GM23338 (cell line): ENCODE results near the gene IL4I1. TPM values are rescaled to one million over a fixed set of nuclear protein-coding genes. Genes with fewer than 3 reads are reported as not detected.
A peak's percentile ranks its signal among the peaks of the same experiment; 100 is the strongest.

Source experiments
- ATAC-seq: fragments of 200-7000 bp; cut with Tn5 transposase; 3 replicates; pipeline ENCODE4 v1.9.1; 2020
- DNase-seq: peaks from one replicate; pipeline ENCODE4 v3.0.0-alpha.2; 2015; ENCODE audit warnings: low spot score
- H2AFZ ChIP-seq: fragments of 200-600 bp; sonication (generic); 2 replicates; pipeline ENCODE4 v1.8.0; 2016; ENCODE audit warnings: antibody characterized with exemption, mild to moderate bottlenecking, moderate library complexity
- H3F3A ChIP-seq: fragments of 200-600 bp; sonication (generic); replicated peaks from 2 replicates; pipeline ENCODE4 v1.8.0; 2017; ENCODE audit warnings: antibody characterized with exemption, mixed run types, low read depth
- H3K27ac ChIP-seq: fragments of 200-600 bp; sonication (generic); 2 replicates; pipeline ENCODE4 v1.6.1; 2016; ENCODE audit warnings: low read depth
- H3K27me3 ChIP-seq: fragments of 200-600 bp; sonication (generic); 2 replicates; pipeline ENCODE4 v1.8.0; 2016; ENCODE audit warnings: mild to moderate bottlenecking, mixed run types, moderate library complexity; ENCODE audit not compliant: insufficient read depth
- H3K36me3 ChIP-seq: fragments of 200-600 bp; sonication (generic); 2 replicates; pipeline ENCODE4 v1.8.0; 2016; ENCODE audit warnings: mild to moderate bottlenecking; ENCODE audit not compliant: insufficient read depth
- H3K4me1 ChIP-seq: fragments of 200-600 bp; sonication (generic); 2 replicates; pipeline ENCODE4 v1.8.0; 2016; ENCODE audit warnings: mild to moderate bottlenecking, moderate library complexity; ENCODE audit not compliant: insufficient read depth
- H3K4me2 ChIP-seq: fragments of 200-600 bp; sonication (generic); 2 replicates; pipeline ENCODE4 v1.7.1; 2017; ENCODE audit warnings: mixed run types
- H3K4me3 ChIP-seq: fragments of 200-600 bp; sonication (generic); 2 replicates; pipeline ENCODE4 v1.6.1; 2016; ENCODE audit warnings: mixed run types
- H3K79me2 ChIP-seq: fragments of 200-600 bp; sonication (generic); replicated peaks from 2 replicates; pipeline ENCODE4 v1.8.0; 2017; ENCODE audit warnings: mild to moderate bottlenecking; ENCODE audit not compliant: insufficient read depth
- H3K9me2 ChIP-seq: fragments of 200-600 bp; sonication (generic); 2 replicates; pipeline ENCODE4 v1.8.0; 2017; ENCODE audit not compliant: insufficient read depth
- H4K20me1 ChIP-seq: fragments of 200-600 bp; sonication (generic); replicated peaks from 2 replicates; pipeline ENCODE4 v1.8.0; 2017; ENCODE audit warnings: mild to moderate bottlenecking; ENCODE audit not compliant: insufficient read depth
- H3K27ac Mint-ChIP-seq: 2 replicates; pipeline ENCODE4 v1.8.0; 2020; ENCODE audit warnings: inconsistent platforms, mild to moderate bottlenecking, moderate library complexity, mixed read lengths
- H3K27me3 Mint-ChIP-seq: 3 replicates; pipeline ENCODE4 v1.8.0; 2022; ENCODE audit warnings: low read depth, mild to moderate bottlenecking, moderate library complexity, mixed read lengths, inconsistent platforms; ENCODE audit not compliant: insufficient read depth, poor library complexity
- H3K36me3 Mint-ChIP-seq: 3 replicates; pipeline ENCODE4 v1.8.0; 2021; ENCODE audit warnings: low read depth, mild to moderate bottlenecking, inconsistent platforms, moderate library complexity, mixed read lengths
- H3K4me1 Mint-ChIP-seq: 3 replicates; pipeline ENCODE4 v1.8.0; 2020; ENCODE audit warnings: mild to moderate bottlenecking, inconsistent platforms, mixed read lengths
- H3K4me3 Mint-ChIP-seq: 3 replicates; pipeline ENCODE4 v1.8.0; 2021; ENCODE audit warnings: moderate library complexity, mild to moderate bottlenecking, inconsistent platforms, mixed read lengths
- H3K9me3 Mint-ChIP-seq: 3 replicates; pipeline ENCODE4 v1.8.0; 2020; ENCODE audit warnings: moderate library complexity, mild to moderate bottlenecking, inconsistent platforms, mixed read lengths
- CREB1 ChIP-seq: fragments of 250-450 bp; sonication (Bioruptor Pico); IDR thresholded peaks from 2 replicates; pipeline ENCODE4 v1.5.0; 2020; ENCODE audit warnings: low read depth, mild to moderate bottlenecking, moderate library complexity
- CTCF ChIP-seq, 2 experiments: fragments of 200-600 bp in 1 of 2; sonication (generic) in 1 of 2; conservative IDR thresholded peaks; 2 replicates each; pipeline versions ENCODE4 v1.5.1 to v1.6.1; 2016 to 2017; ENCODE audit warnings: antibody characterized with exemption in 2 of 2, low read depth in 2 of 2, mild to moderate bottlenecking in 2 of 2, moderate library complexity in 1 of 2
- ETS1 ChIP-seq: IDR thresholded peaks from 2 replicates; pipeline ENCODE4 v1.6.1; 2016; ENCODE audit warnings: antibody characterized with exemption
- EZH2phosphoT487 ChIP-seq: fragments of 200-600 bp; sonication (generic); IDR thresholded peaks from one replicate; pipeline ENCODE4 v1.8.1; 2018; ENCODE audit warnings: antibody characterized with exemption; ENCODE audit not compliant: unreplicated experiment
- POLR2AphosphoS5 ChIP-seq: IDR thresholded peaks from 2 replicates; pipeline ENCODE4 v1.6.1; 2016; ENCODE audit warnings: antibody characterized with exemption, low read depth
- STAT1 ChIP-seq: IDR thresholded peaks from one replicate; pipeline ENCODE4 v1.6.1; 2016; ENCODE audit warnings: antibody characterized with exemption; ENCODE audit not compliant: unreplicated experiment
- ZNF114 ChIP-seq: fragments of 250-450 bp; sonication (Bioruptor Pico); IDR thresholded peaks from 2 replicates; pipeline ENCODE4 v1.5.0; 2020; ENCODE audit warnings: mild to moderate bottlenecking, moderate library complexity
- polyA plus RNA-seq: library from polyadenylated mRNA; unstranded; fragments of >200 nt; fragmentation: Nextera tagmentation; extraction: Ambion mirVana; gene quantifications from 2 replicates; pipeline ENCODE4 v1.2.1, GENCODE V29; 2016
- total RNA-seq: library from RNA; depleted of rRNA; stranded (reverse); fragments of >200 nt; shearing (Covaris generic); gene quantifications from 2 replicates; pipeline ENCODE4 v1.2.3, GENCODE V29; 2014
- TF ChIP-seq, protein P1 (sequence below): IDR thresholded peaks from one replicate; pipeline ENCODE4 v1.6.1; 2018; ENCODE audit warnings: antibody characterized with exemption; ENCODE audit not compliant: unreplicated experiment

The IL4I1 gene
- total and polyA plus RNA-seq, 2 experiments from 2014 or later = 0.60 to 0.69 TPM

DNA sequence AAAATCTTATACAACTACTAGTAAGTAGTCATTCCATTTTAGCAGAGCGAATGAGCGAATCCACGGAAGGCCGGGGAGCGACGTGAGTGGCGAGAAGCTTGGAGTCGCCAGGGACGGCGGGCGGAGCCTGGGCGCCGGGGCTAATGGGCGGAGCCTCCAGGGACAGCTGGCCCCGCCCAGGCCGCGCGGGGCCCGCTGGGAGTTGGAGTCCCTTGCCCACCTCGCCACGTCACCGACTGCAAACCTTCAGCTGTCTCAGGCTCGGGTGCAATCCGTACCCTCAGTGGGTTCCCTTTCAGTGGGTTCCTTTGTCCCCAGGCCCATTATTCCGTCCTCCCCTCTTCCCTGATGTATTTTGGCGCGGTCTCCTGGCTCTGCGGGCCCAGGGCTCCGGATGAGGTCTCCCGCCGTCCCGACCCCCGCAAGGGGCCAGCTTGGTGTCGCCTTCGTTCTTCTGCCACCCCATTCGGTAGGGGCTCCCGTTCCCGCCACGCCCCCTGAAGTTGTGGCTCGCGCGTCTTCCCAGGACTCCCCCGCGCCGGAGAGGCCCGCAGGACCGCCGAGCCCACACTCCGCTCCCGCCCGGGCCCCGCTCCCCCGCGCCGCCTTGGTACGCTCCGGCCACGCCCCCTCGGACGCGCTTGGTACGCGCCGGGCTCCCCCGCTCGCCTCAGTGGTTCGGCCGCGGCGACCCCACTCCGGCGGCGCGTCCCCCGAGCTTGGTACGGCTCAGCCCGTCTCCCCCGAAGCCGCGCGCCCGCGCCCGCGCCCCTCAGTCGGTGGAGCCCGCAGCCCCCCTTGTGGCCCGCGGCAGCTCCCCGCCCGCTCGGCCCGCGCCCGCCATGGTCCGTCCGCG is 46.0 kb downstream of the IL4I1 start, which contains the start of gene PTOV1:
Gene PTOV1, plus strand, starts transcription at position 673 of the 856 bp plus-strand sequence.
- peak within 1 kb of the TSS; percentile 85 for H3K4me3 Mint-ChIP-seq
- peak within 1 kb of the TSS; percentile 95 for H3K27ac Mint-ChIP-seq
- Histone ChIP-seq H3K27me3 (no peaks in the 10 kb centered on the region), H3K36me3 (no peaks in the 10 kb centered on the region; the same call in 1 of the 2 replicates), H3K9me2 (0 out of 2 replicates have a peak, but pooled peaks cover 3% of the 10 kb centered on the region), H3K4me1 (peaks cover 21% of the 10 kb centered on the region), H3K79me2 (peaks cover 37% of the 10 kb centered on the region), H3K27ac (peak within 1 kb of the TSS; percentile 99), H2AFZ (peak within 1 kb of the TSS; percentile 83; the same call in 1 of the 2 replicates), H3K4me2 (peak within 1 kb of the TSS; percentile 95), H3K4me3 (peak within 1 kb of the TSS; percentile 88), H4K20me1 (peaks cover 31% of the 10 kb centered on the region), H3F3A (peaks cover 25% of the 10 kb centered on the region)
- DNase-seq = peak; percentile 94
- peaks cover 43% of the 10 kb centered on the region for H3K36me3 Mint-ChIP-seq
- H3K27me3 Mint-ChIP-seq = peaks cover 24% of the 10 kb centered on the region
- peaks cover 10% of the 10 kb centered on the region; the same call in 2 of the 3 replicates for H3K9me3 Mint-ChIP-seq
- TF ChIP-seq ETS1 = peak; percentile 46; the same call in 1 of the 2 replicates
- no peak for TF ChIP-seq ZNF114 (CRISPR knock-in tag)
- peak; percentile 97 for TF ChIP-seq CREB1
- TF ChIP-seq POLR2AphosphoS5 = peak; percentile 44
- peaks cover 24% of the 10 kb centered on the region for H3K4me1 Mint-ChIP-seq
- peak; percentile 75 for ATAC-seq

DNA sequence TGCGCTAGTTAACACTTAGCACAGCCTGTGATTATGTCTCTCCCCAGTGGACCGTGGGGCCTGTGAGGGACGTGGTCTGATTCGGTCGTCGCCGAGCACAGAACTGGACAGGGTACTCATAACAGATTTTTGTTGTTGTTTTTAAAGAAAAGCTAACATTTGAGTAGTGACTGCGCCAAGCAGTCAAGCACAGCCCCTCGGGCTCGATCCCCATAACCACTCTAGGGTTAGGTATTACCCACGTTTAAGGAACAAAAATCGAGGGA is 46.5 kb downstream of the IL4I1 start:
- H3K4me3 Mint-ChIP-seq = peak overlapping the region; percentile 78
- Histone ChIP-seq H3F3A (peaks cover 22% of the 10 kb centered on the region), H3K9me2 (0 out of 2 replicates have a peak, but pooled peaks cover 3% of the 10 kb centered on the region), H4K20me1 (peaks cover 31% of the 10 kb centered on the region), H3K79me2 (peaks cover 37% of the 10 kb centered on the region), H3K4me3 (peak overlapping the region; percentile 88), H3K36me3 (no peaks in the 10 kb centered on the region; the same call in 1 of the 2 replicates), H3K4me2 (peak overlapping the region; percentile 94), H3K27ac (0 out of 2 replicates have a peak overlapping the region, but pooled peaks have one; percentile 24), H2AFZ (peak overlapping the region; percentile 11; the same call in 1 of the 2 replicates), H3K27me3 (no peaks in the 10 kb centered on the region), H3K4me1 (peaks cover 21% of the 10 kb centered on the region)
- H3K36me3 Mint-ChIP-seq = peaks cover 37% of the 10 kb centered on the region
- ATAC-seq = peak; percentile 2; the same call in 2 of the 3 replicates
- H3K27me3 Mint-ChIP-seq = peaks cover 19% of the 10 kb centered on the region
- DNase-seq = no peak
- no peak overlapping the region for H3K27ac Mint-ChIP-seq
- peaks cover 10% of the 10 kb centered on the region; the same call in 2 of the 3 replicates for H3K9me3 Mint-ChIP-seq
- H3K4me1 Mint-ChIP-seq = peaks cover 24% of the 10 kb centered on the region
- TF ChIP-seq CTCF (conservative IDR thresholded peaks at IDR 0.05; ENCODE audit: low read depth in 2 of 2) (no peak), ETS1 (no peak), EZH2phosphoT487 (no peak), CREB1 (no peak), ZNF114 (CRISPR knock-in tag) (no peak), POLR2AphosphoS5 (no peak), STAT1 (no peak)
- TF ChIP-seq, protein P1, sequence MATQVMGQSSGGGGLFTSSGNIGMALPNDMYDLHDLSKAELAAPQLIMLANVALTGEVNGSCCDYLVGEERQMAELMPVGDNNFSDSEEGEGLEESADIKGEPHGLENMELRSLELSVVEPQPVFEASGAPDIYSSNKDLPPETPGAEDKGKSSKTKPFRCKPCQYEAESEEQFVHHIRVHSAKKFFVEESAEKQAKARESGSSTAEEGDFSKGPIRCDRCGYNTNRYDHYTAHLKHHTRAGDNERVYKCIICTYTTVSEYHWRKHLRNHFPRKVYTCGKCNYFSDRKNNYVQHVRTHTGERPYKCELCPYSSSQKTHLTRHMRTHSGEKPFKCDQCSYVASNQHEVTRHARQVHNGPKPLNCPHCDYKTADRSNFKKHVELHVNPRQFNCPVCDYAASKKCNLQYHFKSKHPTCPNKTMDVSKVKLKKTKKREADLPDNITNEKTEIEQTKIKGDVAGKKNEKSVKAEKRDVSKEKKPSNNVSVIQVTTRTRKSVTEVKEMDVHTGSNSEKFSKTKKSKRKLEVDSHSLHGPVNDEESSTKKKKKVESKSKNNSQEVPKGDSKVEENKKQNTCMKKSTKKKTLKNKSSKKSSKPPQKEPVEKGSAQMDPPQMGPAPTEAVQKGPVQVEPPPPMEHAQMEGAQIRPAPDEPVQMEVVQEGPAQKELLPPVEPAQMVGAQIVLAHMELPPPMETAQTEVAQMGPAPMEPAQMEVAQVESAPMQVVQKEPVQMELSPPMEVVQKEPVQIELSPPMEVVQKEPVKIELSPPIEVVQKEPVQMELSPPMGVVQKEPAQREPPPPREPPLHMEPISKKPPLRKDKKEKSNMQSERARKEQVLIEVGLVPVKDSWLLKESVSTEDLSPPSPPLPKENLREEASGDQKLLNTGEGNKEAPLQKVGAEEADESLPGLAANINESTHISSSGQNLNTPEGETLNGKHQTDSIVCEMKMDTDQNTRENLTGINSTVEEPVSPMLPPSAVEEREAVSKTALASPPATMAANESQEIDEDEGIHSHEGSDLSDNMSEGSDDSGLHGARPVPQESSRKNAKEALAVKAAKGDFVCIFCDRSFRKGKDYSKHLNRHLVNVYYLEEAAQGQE = no peak
